H9 (cell line): ENCODE measurements around the gene CHN1. TPM values are rescaled to one million over a fixed set of nuclear protein-coding genes. Genes with fewer than 3 reads are reported as not detected.

ENCODE experiments used
- DNase-seq: peaks from one replicate; pipeline ENCODE4 v3.0.0-alpha.2; 2017
- H2AFZ ChIP-seq: one replicate; pipeline ENCODE4 v1.6.1; 2013; ENCODE audit warnings: mild to moderate bottlenecking, low read length, control low read depth, moderate library complexity
- H2AK5ac ChIP-seq: 2 replicates; pipeline ENCODE4 v1.6.1; 2013; ENCODE audit warnings: low read length, control low read depth, mixed read lengths; ENCODE audit not compliant: insufficient read length
- H2BK120ac ChIP-seq: one replicate; pipeline ENCODE4 v1.6.1; 2013; ENCODE audit warnings: low read depth, mild to moderate bottlenecking, low read length, control low read depth, inconsistent platforms; ENCODE audit not compliant: poor library complexity, severe bottlenecking
- H2BK12ac ChIP-seq: 2 replicates; pipeline ENCODE4 v1.6.1; 2013; ENCODE audit warnings: low read length, control low read depth, mixed read lengths, low read depth; ENCODE audit not compliant: insufficient read length
- H2BK15ac ChIP-seq: 2 replicates; pipeline ENCODE4 v1.6.1; 2013; ENCODE audit warnings: low read depth, low read length, control low read depth
- H2BK20ac ChIP-seq: one replicate; pipeline ENCODE4 v1.6.1; 2013; ENCODE audit warnings: low read depth, mild to moderate bottlenecking, low read length, control low read depth, inconsistent platforms; ENCODE audit not compliant: poor library complexity, severe bottlenecking
- H2BK5ac ChIP-seq: 2 replicates; pipeline ENCODE4 v1.6.1; 2013; ENCODE audit warnings: low read length, control low read depth, mixed read lengths; ENCODE audit not compliant: insufficient read length
- H3K14ac ChIP-seq: 2 replicates; pipeline ENCODE4 v1.6.1; 2013; ENCODE audit warnings: low read length, control low read depth; ENCODE audit not compliant: insufficient read depth
- H3K18ac ChIP-seq: 2 replicates; pipeline ENCODE4 v1.6.1; 2013; ENCODE audit warnings: low read depth, mild to moderate bottlenecking, mixed read lengths, low read length, control low read depth; ENCODE audit not compliant: insufficient read length
- H3K23ac ChIP-seq: 2 replicates; pipeline ENCODE4 v1.6.1; 2013; ENCODE audit warnings: low read length, control low read depth, mixed read lengths, low read depth; ENCODE audit not compliant: insufficient read length
- H3K23me2 ChIP-seq: 2 replicates; pipeline ENCODE4 v1.6.1; 2013; ENCODE audit warnings: low read depth, mild to moderate bottlenecking, mixed read lengths, low read length, control low read depth; ENCODE audit not compliant: insufficient read length, poor library complexity, severe bottlenecking
- H3K27ac ChIP-seq: 2 replicates; pipeline ENCODE4 v1.5.1; 2013; ENCODE audit warnings: low read length, control low read depth, mixed read lengths, low read depth; ENCODE audit not compliant: insufficient read length
- H3K27me3 ChIP-seq: 2 replicates; pipeline ENCODE4 v1.6.1; 2013; ENCODE audit warnings: low read length, control low read depth, inconsistent platforms; ENCODE audit not compliant: insufficient read depth
- H3K4ac ChIP-seq: 2 replicates; pipeline ENCODE4 v1.6.1; 2013; ENCODE audit warnings: low read depth, mild to moderate bottlenecking, control low read depth, inconsistent platforms, low read length, moderate library complexity
- H3K4me1 ChIP-seq: 2 replicates; pipeline ENCODE4 v1.6.1; 2013; ENCODE audit warnings: low read length, control low read depth, inconsistent platforms; ENCODE audit not compliant: insufficient read depth
- H3K4me2 ChIP-seq: 2 replicates; pipeline ENCODE4 v1.6.1; 2013; ENCODE audit warnings: low read length, control low read depth, mixed read lengths; ENCODE audit not compliant: insufficient read length, insufficient read depth
- H3K56ac ChIP-seq: 2 replicates; pipeline ENCODE4 v1.6.1; 2013; ENCODE audit warnings: low read depth, mild to moderate bottlenecking, mixed read lengths, low read length, control low read depth; ENCODE audit not compliant: insufficient read length
- H3K79me1 ChIP-seq: 2 replicates; pipeline ENCODE4 v1.6.1; 2013; ENCODE audit warnings: low read depth, mild to moderate bottlenecking, moderate library complexity, low read length, control low read depth, inconsistent platforms; ENCODE audit not compliant: insufficient read depth, poor library complexity, severe bottlenecking
- H3K79me2 ChIP-seq: 2 replicates; pipeline ENCODE4 v1.6.1; 2013; ENCODE audit warnings: low read length, control low read depth, inconsistent platforms; ENCODE audit not compliant: insufficient read depth
- H3K9ac ChIP-seq: 2 replicates; pipeline ENCODE4 v1.6.1; 2013; ENCODE audit warnings: low read length, control low read depth, mixed read lengths; ENCODE audit not compliant: insufficient read length; ENCODE audit errors: extremely low read depth
- H3K9me3 ChIP-seq: one replicate; pipeline ENCODE4 v1.6.1; 2013; ENCODE audit warnings: low read depth, low read length, inconsistent platforms; ENCODE audit not compliant: control insufficient read depth
- H3T11ph ChIP-seq: one replicate; pipeline ENCODE4 v1.6.1; 2013; ENCODE audit warnings: mild to moderate bottlenecking, low read length, control low read depth, inconsistent platforms
- H4K20me1 ChIP-seq: one replicate; pipeline ENCODE4 v1.6.1; 2013; ENCODE audit not compliant: control insufficient read depth, insufficient read length, insufficient read depth
- H4K5ac ChIP-seq: 2 replicates; pipeline ENCODE4 v1.6.1; 2013; ENCODE audit warnings: low read depth, mild to moderate bottlenecking, mixed read lengths, low read length, control low read depth; ENCODE audit not compliant: insufficient read length
- H4K8ac ChIP-seq: replicated peaks from 2 replicates; pipeline ENCODE4 v1.6.1; 2013; ENCODE audit warnings: low read length, control low read depth, mixed read lengths, low read depth; ENCODE audit not compliant: insufficient read length
- H4K91ac ChIP-seq: 2 replicates; pipeline ENCODE4 v1.6.1; 2013; ENCODE audit warnings: low read depth, mild to moderate bottlenecking, moderate library complexity, mixed read lengths, low read length, control low read depth; ENCODE audit not compliant: insufficient read length
- H3K27ac Mint-ChIP-seq, 3 experiments: 2 replicates in 2 of 3; 3 replicates in 1 of 3; pipeline ENCODE4 v1.8.0; 2020 to 2021; ENCODE audit warnings: mixed read lengths in 3 of 3, mild to moderate bottlenecking in 1 of 3, moderate library complexity in 1 of 3
- H3K27me3 Mint-ChIP-seq: 2 replicates; pipeline ENCODE4 v1.8.0; 2021; ENCODE audit warnings: low read depth, mild to moderate bottlenecking, moderate library complexity, mixed read lengths
- H3K36me3 Mint-ChIP-seq, 3 experiments: 2 replicates in 2 of 3; 3 replicates in 1 of 3; pipeline ENCODE4 v1.8.0; 2020 to 2021; ENCODE audit warnings: low read depth in 3 of 3, mixed read lengths in 3 of 3; ENCODE audit not compliant: insufficient read depth in 1 of 3
- H3K4me1 Mint-ChIP-seq, 2 experiments: 2 replicates each; pipeline ENCODE4 v1.8.0; 2020; ENCODE audit warnings: mixed read lengths in 2 of 2
- H3K4me3 Mint-ChIP-seq, 2 experiments: 2 replicates in 1 of 2; 3 replicates in 1 of 2; pipeline ENCODE4 v1.8.0; 2020 to 2021; ENCODE audit warnings: mild to moderate bottlenecking in 2 of 2, mixed read lengths in 2 of 2, moderate library complexity in 1 of 2
- H3K9me3 Mint-ChIP-seq, 2 experiments: 2 replicates in 1 of 2; 3 replicates in 1 of 2; pipeline ENCODE4 v1.8.0; 2020; ENCODE audit warnings: mild to moderate bottlenecking in 2 of 2, mixed read lengths in 2 of 2, moderate library complexity in 1 of 2
- CTCF ChIP-seq: fragments of 200-600 bp; sonication (generic); conservative IDR thresholded peaks from 3 replicates; pipeline ENCODE4 v1.8.0; 2021; ENCODE audit warnings: antibody characterized with exemption, mild to moderate bottlenecking
- WGBS: extraction: QIAGEN DNeasy Blood & Tissue Kit; methylation state at CpG from one replicate; pipeline ENCODE4 v1.1.7; 2013; ENCODE audit warnings: missing lambda C conversion rate, low lambda C conversion rate, mixed read lengths; ENCODE audit not compliant: insufficient read length; ENCODE audit errors: extremely low coverage; 5-methylcytosine and 5-hydroxymethylcytosine counted together
- total RNA-seq: library from RNA; stranded (reverse); gene quantifications from 2 replicates; pipeline ENCODE4 v1.2.1, GENCODE V29; 2021

CHN1 gene
- total RNA-seq, 1 experiment from 2014 or later = 33.9 TPM

DNA sequence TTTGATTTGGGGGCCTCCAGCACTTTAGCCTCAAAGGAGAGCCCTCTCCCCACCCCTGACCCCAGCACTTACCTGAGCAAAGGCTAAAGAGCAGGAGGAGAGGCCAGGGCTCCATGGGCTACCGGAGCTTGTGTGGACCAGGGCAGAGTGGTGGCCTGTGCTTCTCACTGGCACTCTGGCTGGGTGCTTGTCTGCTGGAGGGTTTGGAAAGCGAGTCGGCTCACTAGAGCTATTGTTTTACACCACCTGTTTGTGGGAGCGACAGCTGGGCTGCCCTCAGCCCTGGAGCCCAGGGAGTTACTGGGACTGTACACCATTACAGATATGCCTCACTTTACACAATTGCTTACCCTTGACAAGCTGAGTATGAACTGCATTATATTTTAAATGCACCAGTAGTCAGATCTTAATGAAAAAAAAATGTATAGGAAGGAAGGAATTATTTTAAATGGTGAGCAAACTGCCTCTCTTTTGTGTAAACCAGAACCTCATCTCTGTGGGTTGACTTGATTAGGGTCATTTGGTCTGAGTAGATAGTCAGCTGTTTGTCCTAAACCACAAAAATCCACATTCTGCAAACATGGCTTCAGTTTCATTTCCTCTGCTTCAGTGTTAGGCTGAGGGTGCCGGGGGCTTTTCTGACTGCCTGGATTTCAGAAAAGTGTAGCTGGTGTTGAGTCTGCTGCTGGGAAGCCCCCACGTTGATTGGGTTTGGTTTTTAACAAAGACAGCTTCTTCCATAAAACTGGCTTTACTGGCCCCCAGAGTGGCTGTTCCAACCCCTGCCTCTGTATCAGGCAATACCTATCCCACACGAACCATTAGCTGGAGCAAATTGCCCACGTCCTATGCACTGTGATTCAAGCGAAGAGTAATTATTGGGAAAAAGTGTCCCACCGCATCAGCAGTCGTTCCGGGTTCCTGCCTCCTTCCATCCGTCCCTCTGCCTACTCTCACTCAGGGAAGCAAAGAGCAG is 240.6 kb downstream of the CHN1 start, which contains the start of gene CHRNA1:
TSS of gene CHRNA1 (minus strand) at position 193 of the 976 bp plus-strand sequence. CDS start at position 115, 78 bp downstream.
- Histone ChIP-seq H2BK20ac (no peak within 1 kb of the TSS), H3K4me2 (no peak within 1 kb of the TSS), H2AFZ (no peak within 1 kb of the TSS), H3K79me2 (no peaks in the 10 kb centered on the region), H4K8ac (no peak within 1 kb of the TSS), H3K56ac (no peak within 1 kb of the TSS), H3K27me3 (no peaks in the 10 kb centered on the region), H2BK12ac (no peak within 1 kb of the TSS), H3K9me3 (no peaks in the 10 kb centered on the region), H3K4me1 (0 out of 2 replicates have a peak, but pooled peaks cover 4% of the 10 kb centered on the region), H3K79me1 (no peaks in the 10 kb centered on the region), H3K18ac (no peak within 1 kb of the TSS), H3K23me2 (no peaks in the 10 kb centered on the region), H3K14ac (no peak within 1 kb of the TSS), H2AK5ac (no peak within 1 kb of the TSS), H3K4ac (no peak within 1 kb of the TSS), H2BK120ac (no peak within 1 kb of the TSS), H3K9ac (no peak within 1 kb of the TSS), H2BK5ac (no peak within 1 kb of the TSS), H3K23ac (no peak within 1 kb of the TSS), H4K5ac (no peak within 1 kb of the TSS), H4K20me1 (no peaks in the 10 kb centered on the region), H4K91ac (no peak within 1 kb of the TSS), H2BK15ac (no peak within 1 kb of the TSS), H3K27ac (no peak within 1 kb of the TSS), H3T11ph (no peak within 1 kb of the TSS)
- H3K4me3 Mint-ChIP-seq = no peak within 1 kb of the TSS
- WGBS = no CpG with 5 or more reads among the region's 13 CpGs
- no peak for DNase-seq
- no peak for TF ChIP-seq CTCF
- no peak within 1 kb of the TSS for H3K27ac Mint-ChIP-seq
- peaks cover 0 to 4% (median 0%) of the 10 kb centered on the region in 3 experiments; a peak in 1 of 7 replicates for H3K36me3 Mint-ChIP-seq
- peaks cover 28 to 35% of the 10 kb centered on the region in 2 experiments for H3K4me1 Mint-ChIP-seq
- no peaks in the 10 kb centered on the region for H3K9me3 Mint-ChIP-seq
- H3K27me3 Mint-ChIP-seq = no peaks in the 10 kb centered on the region; the same call in 1 of the 2 replicates
